OCI-LY3 (cell line): ENCODE results near the gene PROB1.
"Not testable (repeated sequence)": the region's sequence is repeated elsewhere in the genome, so short reads cannot be mapped to it uniquely, and the experiment has no call there.

Experiments used
- H2AFZ ChIP-seq: fragments of 200-600, 300-600 bp; shearing (Covaris generic); 2 replicates; pipeline ENCODE4 v1.6.0; 2014; ENCODE audit warnings: antibody characterized with exemption, low read depth, low read length
- H3K27ac ChIP-seq: fragments of 200-600, 300-600 bp; sonication (generic); 2 replicates; pipeline ENCODE4 v1.5.1; 2014; ENCODE audit warnings: mild to moderate bottlenecking, low read length, moderate library complexity, mixed read lengths
- H3K27me3 ChIP-seq: fragments of 200-600, 300-600 bp; sonication (generic); 2 replicates; pipeline ENCODE4 v1.6.1; 2014; ENCODE audit warnings: low read depth, low read length, mixed read lengths
- H3K36me3 ChIP-seq: fragments of 200-600, 300-600 bp; sonication (generic); replicated peaks from 2 replicates; pipeline ENCODE3; 2014; ENCODE audit warnings: low read depth, low read length, mixed read lengths
- H3K4me1 ChIP-seq: fragments of 300-600, 200-600 bp; sonication (generic); 2 replicates; pipeline ENCODE4 v1.6.1; 2014; ENCODE audit warnings: low read length, mixed read lengths
- H3K4me2 ChIP-seq: fragments of 200-600, 300-600 bp; sonication (generic); 2 replicates; pipeline ENCODE4 v1.6.1; 2014; ENCODE audit warnings: low read length, mixed read lengths
- H3K4me3 ChIP-seq: fragments of 300-600, 200-600 bp; sonication (generic); 2 replicates; pipeline ENCODE4 v1.5.1; 2014; ENCODE audit warnings: antibody characterized with exemption, mild to moderate bottlenecking, low read length, moderate library complexity
- H3K79me2 ChIP-seq: fragments of 300-600, 200-600 bp; shearing (Covaris generic); 2 replicates; pipeline ENCODE4 v1.6.1; 2014; ENCODE audit warnings: mild to moderate bottlenecking, low read length, mixed read lengths
- H3K9ac ChIP-seq: fragments of 300-600, 200-600 bp; shearing (Covaris generic); 2 replicates; pipeline ENCODE4 v1.6.0; 2014; ENCODE audit warnings: mild to moderate bottlenecking, low read length, moderate library complexity
- H3K9me3 ChIP-seq: fragments of 200-600, 300-600 bp; shearing (Covaris generic); 2 replicates; pipeline ENCODE4 v1.6.1; 2014; ENCODE audit warnings: low read length, mixed read lengths; ENCODE audit not compliant: insufficient read depth
- H4K20me1 ChIP-seq: fragments of 200-600, 300-600 bp; sonication (generic); 2 replicates; pipeline ENCODE4 v1.6.1; 2016; ENCODE audit warnings: low read length, mixed read lengths; ENCODE audit not compliant: insufficient read depth
- EZH2phosphoT487 ChIP-seq: fragments of 200-600 bp; shearing (Covaris generic); IDR thresholded peaks from 2 replicates; pipeline ENCODE4 v1.6.1; 2018; ENCODE audit warnings: antibody characterized with exemption, mixed run types, low read depth
- TF ChIP-seq, protein P1 (sequence below): fragments of 200-600, 300-600 bp; sonication (generic); IDR thresholded peaks from 2 replicates; pipeline ENCODE4 v1.5.1; 2014; ENCODE audit warnings: antibody characterized with exemption, low read length, low read depth

PROB1 gene

DNA sequence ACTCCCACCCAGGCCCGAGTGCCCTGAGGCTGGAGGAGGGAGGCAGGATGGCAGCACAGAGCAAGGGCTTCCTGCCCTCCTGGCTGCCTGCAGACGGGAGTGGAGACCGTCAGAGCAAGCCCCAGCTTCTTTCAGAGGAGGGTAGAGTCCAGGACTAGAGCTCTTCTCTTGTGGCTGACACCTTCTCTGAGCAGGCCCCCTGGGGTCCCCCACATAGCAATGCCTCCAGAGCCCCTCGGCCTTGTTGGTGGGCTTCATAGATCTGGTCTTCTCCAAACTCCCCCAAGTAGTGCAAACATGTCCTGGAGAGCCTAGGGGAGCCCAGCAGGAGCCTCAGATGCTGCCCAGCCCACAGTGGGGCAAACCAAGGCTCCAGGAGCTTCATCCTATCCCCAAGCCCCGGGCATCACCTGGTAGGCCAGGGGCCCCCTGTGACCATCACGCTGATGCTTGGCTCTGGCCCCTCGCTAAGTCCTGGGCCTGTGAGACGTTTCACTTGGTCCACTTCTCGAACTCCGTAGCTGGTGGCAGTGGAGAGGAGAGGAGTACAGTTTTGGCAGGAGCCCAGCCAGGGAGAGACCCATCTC is 7.2 kb downstream of the PROB1 start:
- H2AFZ ChIP-seq: no peak overlapping the region
- no peak overlapping the region for H3K4me2 ChIP-seq
- no peak overlapping the region for H3K9ac ChIP-seq

DNA sequence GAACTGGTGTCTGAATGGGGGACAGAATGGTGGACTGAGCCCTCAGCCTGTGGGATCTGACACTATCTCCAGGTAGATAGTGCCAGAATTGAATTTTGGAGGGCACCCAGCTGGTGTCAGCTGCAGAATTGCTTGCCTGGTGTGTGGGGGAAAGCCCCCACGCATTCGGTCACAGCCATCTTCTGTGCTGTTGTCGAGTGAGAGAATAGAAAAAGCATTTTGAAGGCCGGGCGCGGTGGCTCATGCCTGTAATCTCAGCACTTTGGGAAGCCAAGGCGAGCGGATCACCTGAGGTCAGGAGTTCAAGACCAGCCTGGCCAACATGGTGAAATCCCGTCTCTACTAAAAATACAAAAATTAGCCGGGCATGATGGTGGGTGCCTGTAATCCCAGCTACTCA is 7.9 kb downstream of the PROB1 start:
- not testable (repeated sequence) for H3K36me3 ChIP-seq, H3K4me3 ChIP-seq, H3K9me3 ChIP-seq, H3K9ac ChIP-seq, H3K27ac ChIP-seq, H4K20me1 ChIP-seq, H3K79me2 ChIP-seq, H3K4me2 ChIP-seq, H2AFZ ChIP-seq, H3K27me3 ChIP-seq
- H3K4me1 ChIP-seq: peaks cover 51% of the 10 kb centered on the region

More for the DNA sequence above, 7.2 kb downstream of the PROB1 start:
- no peaks in the 10 kb centered on the region; the same call in 1 of the 2 replicates for H3K79me2 ChIP-seq
- no peaks in the 10 kb centered on the region for H3K36me3 ChIP-seq
- no peaks in the 10 kb centered on the region for H3K27me3 ChIP-seq
- H3K27ac ChIP-seq: no peak overlapping the region
- no peak overlapping the region for H3K4me3 ChIP-seq
- H3K9me3 ChIP-seq: no peaks in the 10 kb centered on the region; the same call in 1 of the 2 replicates
- peaks cover 51% of the 10 kb centered on the region for H3K4me1 ChIP-seq
- no peaks in the 10 kb centered on the region for H4K20me1 ChIP-seq
- no peak for TF ChIP-seq EZH2phosphoT487
- TF ChIP-seq, protein P1, sequence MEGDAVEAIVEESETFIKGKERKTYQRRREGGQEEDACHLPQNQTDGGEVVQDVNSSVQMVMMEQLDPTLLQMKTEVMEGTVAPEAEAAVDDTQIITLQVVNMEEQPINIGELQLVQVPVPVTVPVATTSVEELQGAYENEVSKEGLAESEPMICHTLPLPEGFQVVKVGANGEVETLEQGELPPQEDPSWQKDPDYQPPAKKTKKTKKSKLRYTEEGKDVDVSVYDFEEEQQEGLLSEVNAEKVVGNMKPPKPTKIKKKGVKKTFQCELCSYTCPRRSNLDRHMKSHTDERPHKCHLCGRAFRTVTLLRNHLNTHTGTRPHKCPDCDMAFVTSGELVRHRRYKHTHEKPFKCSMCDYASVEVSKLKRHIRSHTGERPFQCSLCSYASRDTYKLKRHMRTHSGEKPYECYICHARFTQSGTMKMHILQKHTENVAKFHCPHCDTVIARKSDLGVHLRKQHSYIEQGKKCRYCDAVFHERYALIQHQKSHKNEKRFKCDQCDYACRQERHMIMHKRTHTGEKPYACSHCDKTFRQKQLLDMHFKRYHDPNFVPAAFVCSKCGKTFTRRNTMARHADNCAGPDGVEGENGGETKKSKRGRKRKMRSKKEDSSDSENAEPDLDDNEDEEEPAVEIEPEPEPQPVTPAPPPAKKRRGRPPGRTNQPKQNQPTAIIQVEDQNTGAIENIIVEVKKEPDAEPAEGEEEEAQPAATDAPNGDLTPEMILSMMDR: no peak

DNA sequence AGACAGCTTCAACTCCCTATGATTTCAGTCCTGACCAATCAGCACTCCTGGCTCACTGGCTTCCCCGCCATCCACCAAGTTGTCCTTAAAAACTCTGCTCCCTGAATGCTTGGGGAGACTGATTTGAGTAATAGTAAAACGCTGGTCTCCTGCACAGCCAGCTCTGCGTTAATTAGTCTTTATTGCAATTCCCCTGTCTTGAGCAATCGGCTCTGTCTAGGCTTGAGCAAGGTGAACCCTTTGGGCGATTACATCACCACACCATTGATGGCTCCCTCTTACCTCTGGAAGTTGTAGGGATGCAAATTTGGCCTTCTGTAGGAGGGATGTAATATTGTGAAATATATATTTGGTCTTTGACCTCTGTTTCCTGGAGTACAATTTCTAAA is 8.9 kb downstream of the PROB1 start:
- H3K79me2 ChIP-seq: no peaks in the 10 kb centered on the region; the same call in 1 of the 2 replicates
- no peaks in the 10 kb centered on the region for H3K27me3 ChIP-seq
- H3K4me3 ChIP-seq: no peak overlapping the region
- peaks cover 44% of the 10 kb centered on the region for H3K4me1 ChIP-seq
- no peak overlapping the region for H2AFZ ChIP-seq
- no peak overlapping the region for H3K9ac ChIP-seq
- no peak overlapping the region for H3K4me2 ChIP-seq
- TF ChIP-seq EZH2phosphoT487: no peak
- TF ChIP-seq, protein P1: no peak
- no peak overlapping the region for H3K27ac ChIP-seq
- no peaks in the 10 kb centered on the region for H3K36me3 ChIP-seq
- no peaks in the 10 kb centered on the region; the same call in 1 of the 2 replicates for H3K9me3 ChIP-seq
- H4K20me1 ChIP-seq: no peaks in the 10 kb centered on the region

DNA sequence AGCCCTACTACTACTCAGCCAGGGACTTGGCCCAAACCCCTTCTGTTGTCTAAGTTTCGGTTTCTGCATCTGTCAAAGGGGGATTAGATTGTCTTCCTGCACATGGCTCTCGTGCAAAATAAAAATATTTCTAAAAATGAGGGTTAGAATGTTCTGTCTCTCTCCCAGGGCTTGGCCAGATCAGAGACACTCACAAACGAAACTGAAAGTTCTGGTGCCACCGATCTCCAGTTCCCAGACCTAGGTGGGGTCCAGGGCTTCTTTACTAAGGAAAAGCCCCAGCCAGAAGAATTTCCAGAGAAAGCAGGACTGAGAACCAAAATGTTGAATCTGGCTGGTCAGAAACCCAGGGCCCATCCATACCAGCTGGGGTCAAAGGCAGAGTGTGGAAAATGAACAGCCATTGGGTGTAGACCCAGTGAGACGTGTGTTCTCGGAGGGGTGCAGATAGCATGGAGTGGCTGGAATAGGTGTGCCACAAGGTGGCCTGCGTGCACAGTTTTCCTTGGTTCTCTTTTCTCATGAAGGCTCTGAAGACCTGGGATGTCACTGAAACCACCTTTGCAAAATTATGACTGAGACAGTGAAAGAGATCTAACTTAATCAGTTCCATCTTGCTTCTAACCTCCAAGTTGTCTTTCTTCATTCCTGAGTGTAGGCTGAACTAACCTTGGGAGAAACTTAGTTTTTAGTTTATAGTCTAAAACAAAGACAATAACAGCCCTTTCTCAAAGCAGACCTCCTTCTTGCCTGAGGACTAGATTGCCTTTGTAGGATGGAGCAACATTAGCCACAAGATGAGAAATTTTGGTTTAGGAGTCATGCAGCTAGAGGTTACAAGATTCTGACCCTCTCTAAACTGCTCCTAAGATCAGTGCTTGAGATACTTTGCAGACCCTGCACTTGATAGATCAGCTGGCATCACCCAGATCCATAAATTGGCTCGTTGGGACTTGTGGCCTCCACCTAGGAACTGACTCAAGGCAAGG is 9.5 kb downstream of the PROB1 start:
- H3K9ac ChIP-seq: peak overlapping the region; percentile 38; the same call in 1 of the 2 replicates
- no peaks in the 10 kb centered on the region for H3K27me3 ChIP-seq
- no peaks in the 10 kb centered on the region; the same call in 1 of the 2 replicates for H3K9me3 ChIP-seq
- H4K20me1 ChIP-seq: no peaks in the 10 kb centered on the region
- peak overlapping the region; percentile 60; the same call in 1 of the 2 replicates for H2AFZ ChIP-seq
- no peak overlapping the region for H3K27ac ChIP-seq
- no peaks in the 10 kb centered on the region for H3K36me3 ChIP-seq
- no peak for TF ChIP-seq EZH2phosphoT487
- TF ChIP-seq, protein P1: peak; percentile 35
- peak overlapping the region; percentile 65 for H3K4me3 ChIP-seq
- H3K79me2 ChIP-seq: no peaks in the 10 kb centered on the region
- peak overlapping the region; percentile 81 for H3K4me2 ChIP-seq
- H3K4me1 ChIP-seq: peaks cover 37% of the 10 kb centered on the region
